ENCODE data around the gene CHD9. TPM values are rescaled to one million over a fixed set of nuclear protein-coding genes. Genes with fewer than 3 reads are reported as not detected.
A peak's percentile ranks its signal among the peaks of the same experiment; 100 is the strongest.

The CHD9 gene
- total RNA-seq, 3 donors from 2014 or later: 65.4 to 95.9 (median 86.6) TPM

DNA sequence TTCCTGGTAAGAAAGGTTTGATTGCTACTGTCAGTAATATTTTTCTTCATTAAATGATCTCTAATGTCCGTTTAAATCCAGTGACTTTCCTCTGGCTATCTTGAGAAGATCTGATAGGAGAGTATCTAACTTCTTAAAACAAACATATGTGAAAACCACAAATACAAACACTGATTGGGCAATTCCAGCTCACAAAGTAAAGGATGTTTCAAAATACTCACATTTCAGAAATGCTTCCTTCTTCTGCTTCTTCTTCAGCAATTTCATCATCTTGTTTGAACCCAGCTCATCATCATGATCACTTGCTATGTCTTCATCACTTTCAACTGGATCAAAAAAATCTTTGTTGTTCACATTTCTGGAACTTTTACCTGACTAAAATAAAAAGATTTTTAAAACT, 315.1 kb downstream of the CHD9 start:
- ATAC-seq: no peak
- H3K4me1 ChIP-seq (ENCODE audit: low read depth): peaks cover 15% of the 10 kb centered on the region
- TF ChIP-seq, protein P1, sequence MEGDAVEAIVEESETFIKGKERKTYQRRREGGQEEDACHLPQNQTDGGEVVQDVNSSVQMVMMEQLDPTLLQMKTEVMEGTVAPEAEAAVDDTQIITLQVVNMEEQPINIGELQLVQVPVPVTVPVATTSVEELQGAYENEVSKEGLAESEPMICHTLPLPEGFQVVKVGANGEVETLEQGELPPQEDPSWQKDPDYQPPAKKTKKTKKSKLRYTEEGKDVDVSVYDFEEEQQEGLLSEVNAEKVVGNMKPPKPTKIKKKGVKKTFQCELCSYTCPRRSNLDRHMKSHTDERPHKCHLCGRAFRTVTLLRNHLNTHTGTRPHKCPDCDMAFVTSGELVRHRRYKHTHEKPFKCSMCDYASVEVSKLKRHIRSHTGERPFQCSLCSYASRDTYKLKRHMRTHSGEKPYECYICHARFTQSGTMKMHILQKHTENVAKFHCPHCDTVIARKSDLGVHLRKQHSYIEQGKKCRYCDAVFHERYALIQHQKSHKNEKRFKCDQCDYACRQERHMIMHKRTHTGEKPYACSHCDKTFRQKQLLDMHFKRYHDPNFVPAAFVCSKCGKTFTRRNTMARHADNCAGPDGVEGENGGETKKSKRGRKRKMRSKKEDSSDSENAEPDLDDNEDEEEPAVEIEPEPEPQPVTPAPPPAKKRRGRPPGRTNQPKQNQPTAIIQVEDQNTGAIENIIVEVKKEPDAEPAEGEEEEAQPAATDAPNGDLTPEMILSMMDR (IDR thresholded peaks at IDR 0.05): no peak
- H3K36me3 ChIP-seq (ENCODE audit: low read depth): no peaks in the 10 kb centered on the region
- intact Hi-C loops (cut with DNase I, micrococcal nuclease): no loop called here
- no peak overlapping the region for H3K4me3 ChIP-seq
- no peaks in the 10 kb centered on the region for H3K9me3 ChIP-seq
- DNase-seq: no peak

DNA sequence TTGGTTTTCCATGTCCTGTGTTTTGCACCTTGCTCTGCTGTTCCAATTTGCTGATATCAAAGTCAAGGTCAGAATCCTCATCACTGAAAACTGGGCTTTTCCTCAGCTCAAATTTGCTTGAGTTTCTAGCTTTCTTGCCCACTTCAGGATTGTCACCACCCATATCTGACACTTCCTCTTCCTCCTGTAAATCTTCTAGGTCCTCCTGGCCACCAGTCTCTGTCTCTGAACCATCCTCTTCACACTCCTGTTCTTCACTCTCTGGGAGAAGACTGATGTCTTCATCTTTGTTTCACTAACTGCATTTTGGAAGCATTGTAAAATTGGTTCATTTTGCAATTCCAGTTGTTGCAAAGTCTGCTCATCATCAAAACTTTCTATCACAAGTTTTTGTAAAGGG, 316.0 kb downstream of the CHD9 start:
- Histone ChIP-seq H3K4me3 (no peak overlapping the region), H3K9me3 (no peaks in the 10 kb centered on the region), H3K36me3 (ENCODE audit: low read depth) (no peaks in the 10 kb centered on the region), H3K4me1 (ENCODE audit: low read depth) (peaks cover 15% of the 10 kb centered on the region)
- no peak for DNase-seq
- intact Hi-C loops (cut with DNase I, micrococcal nuclease): no loop called here
- ATAC-seq: no peak
- TF ChIP-seq, protein P1 (IDR thresholded peaks at IDR 0.05): no peak

DNA sequence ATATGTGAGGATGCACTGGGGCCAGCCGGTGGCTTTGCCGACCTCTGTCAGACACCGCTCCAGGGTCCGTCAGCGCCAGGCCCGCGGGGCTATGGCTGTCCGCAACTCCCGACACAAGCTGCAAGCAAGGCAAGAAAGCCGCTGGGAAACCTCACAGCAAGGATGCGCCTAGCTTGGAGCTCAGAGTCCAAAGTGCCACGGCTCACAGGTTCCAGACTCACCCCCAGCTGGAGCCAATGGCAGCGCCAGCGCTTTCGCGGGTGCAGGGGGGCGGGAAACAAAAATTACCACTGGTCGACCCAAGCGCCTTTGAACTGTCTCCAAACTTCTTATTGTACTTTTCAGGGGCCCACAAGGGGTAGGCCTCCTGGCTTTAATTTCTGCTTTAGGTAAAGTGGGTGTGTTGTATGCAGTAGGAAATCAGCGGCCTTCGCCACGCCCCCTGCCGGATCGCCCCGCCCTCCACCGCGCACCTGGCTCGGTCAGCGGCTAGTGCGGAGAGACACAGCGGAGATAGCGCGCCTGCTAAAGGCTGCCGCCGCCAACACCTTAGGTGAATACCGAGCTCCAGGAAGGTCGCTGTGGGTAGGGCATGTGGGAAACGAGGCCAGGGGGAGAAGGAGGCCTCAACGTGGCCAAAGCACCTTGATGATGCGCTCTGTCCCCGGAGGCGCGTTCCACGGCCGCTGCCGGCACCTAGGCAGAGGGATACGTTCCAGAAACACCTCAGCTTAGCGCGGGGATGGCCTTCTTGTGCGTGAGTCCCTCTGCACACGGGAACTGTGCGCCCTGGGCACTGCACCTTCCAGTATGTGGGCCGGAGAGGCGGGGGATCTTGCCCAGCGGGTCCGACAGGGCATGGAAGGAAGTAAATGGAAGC, 318.4 kb downstream of the CHD9 start:
- Histone ChIP-seq H3K9me3 (no peaks in the 10 kb centered on the region), H3K36me3 (ENCODE audit: low read depth) (no peaks in the 10 kb centered on the region), H3K4me1 (ENCODE audit: low read depth) (peaks cover 15% of the 10 kb centered on the region), H3K4me3 (no peak overlapping the region)
- DNase-seq: peak; percentile 87 to 95 (median 91)
- TF ChIP-seq, protein P1 (IDR thresholded peaks at IDR 0.05): no peak
- intact Hi-C loops (cut with DNase I, micrococcal nuclease): no loop called here
- ATAC-seq: peak; percentile 99

DNA sequence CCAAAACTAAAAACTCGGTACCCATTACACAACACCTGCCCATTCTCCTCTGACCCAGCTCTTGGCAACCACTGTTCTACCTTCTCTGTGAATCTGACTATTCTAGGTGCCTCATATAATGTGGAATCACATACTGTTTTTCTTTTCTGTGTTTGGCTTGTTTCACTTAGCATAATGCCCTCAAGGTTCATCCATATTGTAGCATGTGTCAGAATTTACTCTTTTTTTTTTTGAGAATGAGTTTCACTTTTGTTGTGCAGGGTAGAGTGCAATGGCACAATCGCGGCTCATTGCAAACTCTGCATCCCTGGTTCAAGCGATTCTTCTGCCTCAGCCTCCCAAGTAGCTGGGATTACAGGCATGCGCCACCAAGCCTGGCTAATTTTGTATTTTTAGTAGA, 320.0 kb downstream of the CHD9 start:
- TF ChIP-seq, protein P1 (IDR thresholded peaks at IDR 0.05): no peak
- Histone ChIP-seq H3K4me3 (no peak overlapping the region), H3K9me3 (no peaks in the 10 kb centered on the region), H3K4me1 (ENCODE audit: low read depth) (peaks cover 15% of the 10 kb centered on the region), H3K36me3 (ENCODE audit: low read depth) (no peaks in the 10 kb centered on the region)
- DNase-seq: no peak
- intact Hi-C loops (cut with DNase I, micrococcal nuclease): no loop called here
- ATAC-seq: no peak

DNA sequence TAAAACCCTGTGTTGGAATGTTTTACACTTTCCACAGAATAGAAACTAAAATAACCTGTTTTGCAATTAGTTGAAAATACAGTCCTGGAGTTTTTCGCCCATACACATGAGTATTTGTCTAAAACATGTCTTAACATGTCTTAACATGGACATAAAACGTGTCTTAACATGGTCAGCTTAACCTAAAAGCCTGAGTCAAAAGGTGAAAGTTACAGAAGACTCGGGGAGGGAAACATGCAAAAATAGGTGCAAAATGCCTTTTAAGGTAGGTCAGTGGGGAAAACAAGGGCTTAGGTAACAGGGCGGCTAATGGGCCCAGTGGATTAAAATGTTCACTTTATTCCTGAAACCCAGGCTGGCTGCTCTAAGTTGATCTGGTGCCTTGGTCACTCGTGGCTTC, 323.3 kb downstream of the CHD9 start:
- ATAC-seq: no peak
- intact Hi-C loops (cut with DNase I, micrococcal nuclease): no loop called here
- DNase-seq: no peak
- Histone ChIP-seq H3K4me1 (ENCODE audit: low read depth) (peaks cover 4% of the 10 kb centered on the region), H3K4me3 (no peak overlapping the region), H3K9me3 (no peaks in the 10 kb centered on the region), H3K36me3 (ENCODE audit: low read depth) (no peaks in the 10 kb centered on the region)
- TF ChIP-seq, protein P1 (IDR thresholded peaks at IDR 0.05): no peak

Other genes with a start within 250 kb of the CHD9 start
- gene CHD9NB, start 2.1 kb upstream of the CHD9 start, total RNA-seq: 1 to 10 TPM; 2.3 to 5.3 (median 5.2) TPM

Measured in mucosa of descending colon (tissue), 3 donors.